SW480 (cell line): ENCODE results near the gene G3BP1.
A peak's percentile ranks its signal among the peaks of the same experiment; 100 is the strongest.
"Not testable (repeated sequence)": the region's sequence is repeated elsewhere in the genome, so short reads cannot be mapped to it uniquely, and the experiment has no call there.

Source experiments
- DNase-seq: peaks from one replicate; pipeline ENCODE4 v3.0.0-alpha.2; 2016; ENCODE audit warnings: low spot score

The G3BP1 gene

GRCh38 chr5:151771259-151772028 lies at the start of gene G3BP1:
TSS of gene G3BP1 (plus strand) at chr5:151771954. CDS start at chr5:151786621, 14,667 bp downstream.
- DNase-seq, result peak; percentile 100

- DNase-seq, result no peak
Measured at GRCh38 chr5:151722546-151722945, 49.2 kb upstream of the G3BP1 start.

GRCh38 chr5:151724360-151724759 lies 47.4 kb upstream of the G3BP1 start:
- no peak for DNase-seq

GRCh38 chr5:151729597-151729996 lies 42.2 kb upstream of the G3BP1 start:
- not testable (repeated sequence) for DNase-seq

DNA sequence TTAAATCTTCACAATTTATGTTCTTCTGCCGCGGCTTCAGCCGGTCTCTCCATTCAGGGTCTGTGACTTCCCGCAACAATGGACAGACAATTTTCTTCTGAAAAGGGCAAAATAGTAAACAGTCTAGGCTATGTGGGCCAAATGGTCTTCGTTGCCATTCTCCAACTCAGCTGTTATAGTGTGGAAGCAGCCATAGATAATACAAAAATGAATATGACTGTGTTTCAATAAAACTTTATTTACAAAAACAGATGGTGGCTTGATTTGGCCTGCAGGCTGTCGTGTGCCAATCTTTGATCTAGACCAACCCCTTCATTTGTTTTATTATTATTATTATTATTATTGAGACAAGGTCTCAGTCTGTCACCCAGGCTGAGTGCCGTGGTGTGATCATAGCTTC lies 41.4 kb upstream of the G3BP1 start:
- DNase-seq, result no peak

DNA sequence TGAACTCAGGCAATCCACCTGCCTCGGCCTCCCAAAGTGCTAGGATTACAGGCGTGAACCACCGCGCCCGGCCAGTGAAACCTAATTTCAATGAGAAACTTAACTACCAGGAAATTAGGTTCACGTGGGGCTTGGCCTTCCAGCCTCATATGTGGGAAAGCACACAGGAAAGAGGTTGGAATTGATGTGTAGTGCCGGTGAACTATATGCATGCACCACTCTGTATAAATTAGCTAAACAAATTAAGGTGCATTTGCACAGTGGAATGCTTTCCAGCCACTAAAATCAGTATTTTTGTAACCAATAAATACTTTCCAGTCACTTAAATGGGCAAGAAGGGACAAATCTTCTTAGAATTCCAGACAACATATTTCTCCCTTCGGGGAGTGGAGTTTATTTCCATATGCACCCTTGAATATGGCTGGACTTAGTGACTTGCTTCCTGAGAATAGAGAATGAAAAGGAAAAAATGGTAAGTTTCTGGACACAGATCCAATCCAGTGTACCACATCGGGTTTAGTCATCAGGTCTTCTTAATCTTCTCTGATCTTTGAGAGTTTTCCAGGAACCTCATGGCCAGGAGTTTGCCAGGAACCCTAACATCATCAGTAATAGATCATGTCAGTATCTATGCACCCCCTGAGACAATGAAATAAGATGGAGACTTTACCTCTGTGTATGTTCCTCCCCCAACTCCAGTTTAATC lies 38.2 kb upstream of the G3BP1 start:
- no peak for DNase-seq

- DNase-seq, result no peak
Measured at GRCh38 chr5:151734064-151734408, 37.7 kb upstream of the G3BP1 start.

DNA sequence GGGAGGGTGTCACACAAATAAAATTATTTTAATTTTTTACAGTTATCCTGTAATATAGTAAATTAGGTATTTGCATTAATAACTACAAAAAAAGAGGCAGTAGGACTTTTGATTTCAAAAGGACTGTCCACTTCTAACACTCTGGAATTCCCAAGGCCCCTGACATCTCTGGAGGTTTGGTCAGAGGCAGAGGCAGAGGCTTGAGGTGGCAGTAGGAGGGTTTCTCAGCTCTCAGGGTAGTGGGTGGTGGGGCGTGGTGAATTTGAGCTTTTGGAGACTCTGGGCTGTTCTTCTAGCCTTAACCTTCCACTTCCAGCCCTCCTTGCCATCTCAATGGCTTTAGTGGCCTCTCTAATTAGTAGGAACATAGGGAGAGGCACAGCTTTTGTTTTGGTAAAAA lies 36.1 kb upstream of the G3BP1 start:
- DNase-seq, result no peak

DNA sequence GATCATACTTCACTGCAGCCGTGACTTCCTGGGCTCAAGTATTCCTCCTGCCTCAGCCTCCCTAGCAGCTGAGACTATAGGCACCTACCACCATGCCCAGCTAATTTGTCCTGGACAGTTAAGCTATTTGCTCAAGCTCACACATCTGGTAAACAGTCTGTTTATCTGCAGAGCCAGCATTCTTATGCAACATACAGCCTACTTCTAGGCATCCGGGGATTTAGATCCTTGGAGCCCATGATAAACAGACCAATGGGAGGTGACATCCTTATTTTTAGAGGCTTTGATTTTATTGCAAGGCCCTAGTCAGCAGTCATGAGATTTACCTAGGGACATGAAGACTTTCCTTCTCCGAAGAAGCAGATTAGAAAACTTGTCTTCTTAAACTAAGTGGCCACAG lies 34.3 kb upstream of the G3BP1 start:
- DNase-seq, result no peak

- DNase-seq, result no peak
Measured at GRCh38 chr5:151738125-151738848, 33.5 kb upstream of the G3BP1 start.

GRCh38 chr5:151739395-151739794 lies 32.4 kb upstream of the G3BP1 start:
- no peak for DNase-seq

GRCh38 chr5:151739939-151740335 lies 31.8 kb upstream of the G3BP1 start:
- DNase-seq, result peak; percentile 76

- DNase-seq, result peak; percentile 66
Measured at GRCh38 chr5:151740336-151740942, 31.3 kb upstream of the G3BP1 start.

GRCh38 chr5:151740958-151741373 lies 30.8 kb upstream of the G3BP1 start:
- DNase-seq, result no peak

- DNase-seq, result no peak
Measured at GRCh38 chr5:151741678-151742423, 29.9 kb upstream of the G3BP1 start.

DNA sequence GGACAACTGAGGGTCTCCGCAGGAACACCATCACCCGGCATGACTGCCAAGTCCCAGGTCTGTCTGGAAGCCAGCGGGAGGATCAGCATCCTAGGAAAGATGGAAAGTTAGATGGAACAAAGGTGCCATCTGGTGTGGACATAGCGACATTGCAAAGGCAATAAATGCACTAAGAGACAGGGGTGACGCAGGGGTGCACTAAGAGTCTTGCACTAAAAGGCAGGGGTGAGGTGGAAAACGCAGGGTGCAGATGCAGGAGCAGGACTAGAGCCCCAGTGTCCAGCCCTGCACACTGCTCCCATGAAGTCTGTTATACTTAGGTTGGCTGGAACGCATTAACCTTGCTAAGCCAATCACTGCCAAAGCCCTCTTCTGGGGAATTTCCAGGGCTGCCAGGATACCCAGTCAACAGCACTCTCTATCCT lies 28.9 kb upstream of the G3BP1 start:
- peak; percentile 79 for DNase-seq

DNA sequence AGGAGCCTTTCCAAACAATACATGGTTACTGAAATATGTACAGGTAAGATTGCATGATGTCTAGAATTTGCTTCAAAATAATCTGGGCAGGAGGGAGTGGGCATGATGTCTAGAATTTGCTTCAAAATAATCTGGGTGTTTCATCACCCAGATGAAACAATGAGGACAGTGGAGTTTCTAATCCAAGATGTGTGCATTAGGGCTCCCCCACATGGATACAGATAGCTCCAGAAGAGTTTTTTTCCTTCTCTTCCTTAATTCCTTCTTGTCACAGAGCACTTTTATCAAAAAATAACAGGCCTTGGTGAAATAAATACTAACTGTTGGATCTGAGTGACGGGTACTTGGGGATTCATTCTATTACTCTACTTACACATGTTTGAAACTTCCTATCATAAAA lies 28.2 kb upstream of the G3BP1 start:
- DNase-seq, result no peak

DNA sequence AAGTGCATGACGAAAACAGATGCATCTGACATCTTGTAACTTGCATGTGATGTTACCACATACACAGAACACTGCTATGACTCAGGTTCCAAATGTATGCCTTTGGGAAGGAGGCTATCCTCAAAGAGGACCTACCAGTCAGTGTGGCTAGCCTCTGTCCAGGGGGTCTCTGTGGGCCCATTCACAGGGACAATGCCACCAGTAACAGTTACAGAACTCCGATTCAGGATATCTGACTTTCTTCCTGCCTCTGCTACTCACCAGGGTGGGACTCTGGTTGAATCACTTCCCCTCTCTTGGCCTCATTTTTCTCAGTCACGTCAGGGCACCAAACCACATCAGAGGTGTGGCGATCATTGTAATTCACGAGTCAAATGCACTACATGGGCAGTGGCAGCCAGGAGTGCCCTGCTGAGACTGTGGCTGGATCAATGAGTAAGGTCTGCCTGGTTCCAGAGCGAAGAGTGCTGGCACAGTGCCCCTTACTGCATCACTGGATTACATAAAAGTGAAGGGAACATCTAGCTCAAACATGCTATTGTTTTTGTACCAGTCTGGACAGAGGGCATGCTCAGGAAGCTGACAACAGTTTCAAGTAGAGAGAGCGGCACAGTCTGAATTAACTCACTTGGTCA lies 26.6 kb upstream of the G3BP1 start:
- peak; percentile 99 for DNase-seq

DNA sequence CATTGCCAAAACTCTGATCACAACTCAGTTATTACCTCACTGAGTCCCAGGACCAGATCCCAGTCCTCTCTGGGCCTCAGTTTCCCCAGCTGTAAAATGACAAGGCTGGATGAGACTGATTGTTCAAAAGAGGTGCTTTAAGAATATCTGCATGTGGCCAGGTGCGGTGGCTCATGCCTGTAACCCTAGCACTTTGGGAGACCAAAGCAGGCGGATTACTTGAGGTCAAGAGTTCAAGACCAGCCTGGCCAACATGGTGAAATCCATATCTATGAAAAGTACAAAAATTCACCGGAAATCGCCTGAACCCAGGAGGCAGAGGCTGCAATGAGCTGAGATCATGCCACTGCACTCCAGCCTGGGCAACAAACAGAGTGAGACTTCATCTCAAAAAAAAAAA lies 21.6 kb upstream of the G3BP1 start:
- no peak for DNase-seq

DNA sequence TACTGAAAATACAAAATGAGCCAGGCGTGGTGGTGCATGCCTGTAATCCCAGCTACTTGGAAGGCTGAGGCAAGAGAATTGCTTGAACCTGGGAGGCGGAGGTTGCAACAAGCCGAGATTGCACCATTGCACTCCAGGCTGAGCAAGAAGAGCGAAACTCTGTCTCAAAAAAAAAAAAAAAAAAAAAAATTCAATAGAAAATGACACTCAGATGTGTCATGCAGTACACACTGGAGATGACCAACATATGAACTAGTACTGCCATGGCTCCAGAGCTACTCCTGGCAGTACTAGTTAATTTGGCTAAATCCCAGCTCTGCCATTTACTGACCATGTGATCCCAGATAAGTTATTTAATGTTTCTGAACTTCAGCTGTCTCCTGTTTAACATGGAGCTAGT lies 20.7 kb upstream of the G3BP1 start:
- DNase-seq, result no peak

GRCh38 chr5:151751593-151751992 lies 20.2 kb upstream of the G3BP1 start:
- no peak for DNase-seq
